Activated CD4-positive, CD25-positive, alpha-beta regulatory T cell treated with anti-CD3 and anti-CD28 coated beads, Interleukin-2, amount 50 U/mL, for 24 hours (primary cell): Measurements from ENCODE around the gene KCNK16.

Experiments used
- ATAC-seq, 2 donors: fragments of 150-1000 bp; cut with Tn5 transposase; one replicate each; pipeline ENCODE4 v1.10.0; 2021; ENCODE audit warnings: mild to moderate bottlenecking in 1 of 2, moderate library complexity in 1 of 2

The KCNK16 gene

DNA sequence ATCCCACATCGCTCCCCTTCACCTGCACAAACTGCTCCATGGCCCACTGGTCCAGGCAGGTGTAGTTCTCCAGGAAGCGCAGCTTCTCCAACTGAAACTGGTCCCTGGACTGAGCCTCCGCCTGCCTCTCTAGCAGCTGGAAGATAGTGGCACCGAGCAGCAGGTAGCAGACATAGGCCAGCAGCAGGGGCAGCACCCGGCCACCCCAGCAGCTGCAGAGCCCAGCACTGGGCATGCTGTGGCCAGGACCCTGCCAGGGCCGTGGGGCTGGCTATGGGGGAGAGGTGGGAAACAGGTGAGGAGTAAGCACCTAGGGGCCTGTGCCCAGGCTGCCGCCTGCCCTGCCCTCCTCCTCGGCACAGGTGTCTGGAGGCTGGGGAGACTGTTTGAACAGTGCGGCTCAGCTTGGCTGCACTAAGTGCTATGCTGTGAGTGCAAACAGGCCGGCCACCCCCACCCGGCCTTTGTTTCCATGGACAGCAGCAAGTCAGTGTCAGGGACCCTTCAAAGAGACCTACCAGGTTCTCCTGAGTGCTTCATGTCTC, at the start of gene KCNK16:
Gene KCNK16 (minus strand): TSS at position 397 of the 545 bp plus-strand sequence. CDS start 162 bp downstream, at position 235.
- ATAC-seq = no peak

DNA sequence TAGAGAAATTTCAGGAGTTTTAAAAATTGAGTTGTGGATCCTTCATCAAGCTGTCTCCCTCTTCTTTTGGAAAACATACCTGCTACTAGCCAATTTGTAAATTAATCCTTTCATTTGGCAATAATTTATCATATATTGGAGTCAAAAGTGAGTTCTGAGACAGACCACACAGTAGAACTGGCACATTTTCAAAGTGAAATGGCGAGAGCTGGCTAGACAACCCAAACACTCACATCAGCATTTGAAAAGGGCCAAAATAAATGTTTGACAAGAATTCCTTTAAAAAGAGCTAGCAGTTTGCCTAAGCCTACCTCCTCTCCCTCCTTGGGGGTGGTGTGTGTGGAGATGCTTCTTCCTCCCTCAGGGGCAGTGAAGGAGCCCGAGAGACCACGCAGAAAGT, 47.9 kb upstream of the KCNK16 start:
- ATAC-seq = no peak

DNA sequence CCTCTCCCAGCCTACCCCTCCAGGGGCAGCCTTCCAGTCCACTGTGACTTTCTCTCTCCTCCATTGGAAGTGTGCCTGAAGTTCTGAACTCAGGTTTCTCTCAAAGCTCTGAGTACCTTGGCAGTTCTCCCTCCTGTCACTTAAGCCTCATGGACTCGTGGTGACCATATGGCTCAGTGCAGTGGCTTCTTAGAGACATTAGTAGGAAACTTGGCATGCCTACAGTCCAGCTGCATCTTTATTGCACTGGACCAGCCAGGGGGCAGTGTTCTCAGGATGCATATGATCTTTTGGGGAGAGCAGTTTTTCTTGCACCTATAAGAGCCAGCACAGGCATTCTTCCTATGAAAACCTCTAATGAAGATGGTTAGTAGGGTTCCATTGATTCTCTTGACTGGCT, 47.5 kb upstream of the KCNK16 start:
- no peak for ATAC-seq

DNA sequence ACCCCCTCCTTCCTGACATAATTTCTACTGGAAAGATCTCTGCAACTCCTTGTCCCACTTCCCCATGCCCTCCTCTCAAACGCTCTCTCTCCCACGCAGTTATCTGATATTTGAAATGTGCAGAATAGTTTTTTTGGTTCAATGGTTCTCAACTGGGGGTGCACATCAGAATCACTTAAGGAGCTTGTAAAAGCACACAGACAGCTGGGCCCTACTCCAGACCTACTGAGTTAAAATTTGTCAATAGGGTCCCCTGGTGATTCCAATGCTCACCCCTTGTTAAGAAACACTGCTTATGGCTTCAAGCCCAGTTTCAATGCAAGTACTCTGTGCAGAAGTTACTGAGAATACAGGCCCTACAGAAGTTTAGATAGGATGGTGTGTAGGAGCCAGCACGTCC, 45.2 kb upstream of the KCNK16 start:
- ATAC-seq = no peak

DNA sequence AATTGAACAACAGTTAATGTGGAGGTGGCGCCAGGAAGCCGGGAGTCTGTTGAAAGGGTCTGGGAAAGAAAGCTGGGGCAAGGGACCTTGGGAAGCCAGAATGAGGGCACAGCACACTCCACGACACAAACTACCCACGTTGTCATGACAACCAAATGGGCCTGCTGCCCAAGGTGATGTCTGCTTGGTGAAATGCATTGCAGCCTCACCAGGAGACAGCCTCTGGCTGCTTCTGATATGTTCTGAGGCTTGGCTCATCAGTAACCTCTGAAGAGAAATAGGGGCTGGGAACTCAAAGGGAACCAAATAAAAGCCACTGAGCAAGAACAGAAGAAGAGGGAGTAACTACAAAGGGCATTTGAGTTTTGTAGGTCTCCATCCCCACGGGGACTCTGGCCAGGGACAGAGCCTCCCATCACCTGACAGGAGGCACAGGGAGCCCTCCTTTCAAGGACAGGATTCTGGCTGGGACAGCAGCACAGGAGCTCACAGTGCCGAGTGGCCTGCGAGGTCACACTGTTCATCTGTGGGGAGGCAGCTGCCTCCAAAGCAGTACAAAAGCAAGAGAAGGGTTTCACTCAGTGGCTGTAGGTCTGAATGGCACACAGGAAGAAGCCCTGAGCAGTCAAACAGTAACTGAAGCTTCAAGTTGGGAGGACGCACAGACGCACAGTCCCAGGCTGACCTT, 44.6 kb upstream of the KCNK16 start:
- ATAC-seq = no peak

DNA sequence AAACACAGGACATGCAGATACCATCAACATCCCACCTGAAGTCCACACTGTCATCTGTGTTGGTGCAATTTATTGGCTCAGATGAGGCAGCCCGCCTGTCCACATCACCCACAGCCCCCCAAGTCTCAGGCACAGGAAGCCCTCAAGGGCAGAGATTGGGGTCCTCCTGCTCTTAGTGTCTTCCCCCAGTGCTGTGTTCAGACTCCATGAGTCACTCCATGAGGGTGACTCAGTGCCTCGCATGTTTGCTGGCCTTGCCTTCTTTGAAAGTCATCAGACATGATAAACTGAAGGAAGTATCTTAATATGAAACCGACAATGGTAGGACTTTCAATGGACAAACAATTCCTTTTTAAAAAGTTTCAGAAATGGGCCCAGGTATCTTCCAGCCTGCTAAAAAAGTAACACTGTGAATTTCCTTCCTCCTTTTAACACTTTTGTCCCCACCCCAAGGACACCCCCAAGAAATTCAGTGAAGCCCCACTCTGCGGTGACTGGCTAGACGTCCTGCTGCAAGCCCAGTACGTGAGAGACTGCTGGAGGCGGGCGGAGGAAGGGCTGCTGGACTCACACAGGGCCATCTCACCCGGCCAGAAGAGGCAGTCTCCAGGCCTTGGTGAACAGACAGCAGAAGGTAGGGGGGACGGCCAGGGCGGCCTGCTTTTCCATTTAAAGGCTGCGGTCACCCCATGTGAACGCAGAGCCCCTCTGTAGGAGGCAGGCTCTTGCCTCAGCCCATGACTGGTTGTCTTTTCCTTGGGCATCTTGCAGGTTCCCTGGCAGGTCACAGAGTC, 43.0 kb upstream of the KCNK16 start:
- ATAC-seq = no peak

DNA sequence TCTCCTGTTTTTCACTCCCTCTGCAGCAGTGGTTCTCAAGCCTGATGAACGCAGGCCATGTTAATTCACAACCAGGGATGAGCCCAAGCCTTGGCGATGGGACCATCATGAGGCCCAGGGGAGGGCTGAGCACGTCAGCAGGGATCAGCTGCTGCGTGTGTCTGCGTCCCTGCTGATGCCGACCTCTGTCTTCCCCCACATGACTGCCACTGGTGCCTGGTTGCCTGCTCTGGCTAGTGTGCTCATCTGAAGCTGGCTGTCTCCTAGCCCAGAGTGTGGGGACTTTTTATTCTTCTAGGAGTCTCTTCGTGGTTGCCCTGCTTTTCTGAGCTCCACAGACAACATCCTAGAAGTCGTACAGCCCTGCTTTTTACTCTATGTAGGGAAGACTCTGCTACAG, 40.8 kb upstream of the KCNK16 start:
- ATAC-seq = no peak

DNA sequence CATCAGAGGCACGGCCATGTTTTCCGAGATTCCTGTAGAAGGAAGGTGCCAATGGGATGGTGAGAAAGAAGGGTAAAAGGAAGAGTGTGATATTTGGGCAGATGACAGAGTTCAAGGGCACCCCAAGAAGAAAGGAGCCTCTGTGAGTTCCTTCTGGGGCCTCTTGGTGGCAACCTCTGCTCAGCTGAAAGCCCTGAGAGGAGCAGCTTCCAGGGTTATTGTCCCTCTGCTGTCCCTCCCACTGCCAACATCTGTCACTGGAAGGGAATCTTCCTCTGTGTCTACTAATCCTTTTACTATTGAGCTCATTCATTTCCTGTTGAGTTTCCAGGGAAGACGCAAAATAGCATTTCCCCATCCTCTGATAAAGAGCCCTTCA, 40.0 kb upstream of the KCNK16 start:
- ATAC-seq = no peak

DNA sequence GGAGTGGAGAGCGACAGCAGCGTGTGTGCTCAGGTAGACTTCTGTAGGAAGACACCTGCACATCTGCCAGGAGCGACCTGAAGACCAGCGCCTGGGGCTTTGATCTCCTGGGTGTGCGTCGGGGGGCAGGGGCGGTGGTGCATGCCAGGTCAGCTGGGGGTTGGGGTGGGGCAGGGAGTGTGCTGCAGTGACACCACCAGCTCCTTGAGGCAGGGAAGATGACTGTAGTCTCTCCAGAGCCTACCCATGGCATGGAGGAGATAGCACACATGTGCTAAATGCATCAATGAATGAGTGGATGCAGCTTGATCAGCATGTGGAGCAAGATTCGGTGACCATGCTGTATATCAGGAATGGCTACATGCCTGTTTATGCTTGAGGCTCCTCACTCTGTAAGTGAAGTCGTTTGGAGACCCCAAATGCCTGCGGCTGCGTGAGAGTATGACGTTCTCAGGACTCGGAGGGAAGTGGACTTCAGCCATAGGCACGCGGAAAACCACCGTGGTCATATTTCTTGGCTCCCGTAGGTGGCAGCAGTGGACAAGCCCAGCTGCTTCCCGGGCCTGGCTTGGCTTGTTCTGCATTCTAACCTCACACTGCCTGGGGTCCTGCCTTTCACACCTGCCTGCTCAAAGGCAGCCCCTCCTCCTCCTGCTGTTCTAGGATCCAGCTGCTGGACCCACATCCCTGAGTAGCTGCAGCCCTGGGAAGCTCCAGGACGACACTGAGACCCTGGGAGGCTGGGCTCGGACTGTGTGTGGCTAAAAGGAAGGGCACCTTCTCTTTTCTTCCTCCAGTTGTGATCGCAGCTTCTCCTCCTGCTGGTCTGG, 39.4 kb upstream of the KCNK16 start:
- ATAC-seq = peak in 1 of 2 donors; percentile 51

DNA sequence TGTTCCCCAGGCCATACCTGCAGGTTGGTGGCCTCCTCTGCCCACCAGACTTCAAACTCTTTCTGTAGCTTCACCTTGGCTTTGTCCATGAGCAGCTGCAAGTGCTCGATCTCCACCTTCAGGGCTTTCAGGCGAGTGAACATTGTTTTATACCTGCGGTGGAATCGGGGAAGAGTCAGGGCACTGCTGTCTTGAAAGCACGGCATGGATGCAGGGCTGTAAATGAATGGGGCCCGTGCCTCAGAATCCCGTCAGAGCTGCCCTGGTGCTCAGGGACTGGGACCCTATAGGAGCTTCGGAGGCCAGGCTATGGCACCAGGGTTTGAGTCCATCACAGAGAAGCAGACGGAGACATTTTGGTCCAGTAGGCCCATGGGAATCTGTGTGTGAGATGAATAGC, 37.9 kb upstream of the KCNK16 start:
- no peak for ATAC-seq

DNA sequence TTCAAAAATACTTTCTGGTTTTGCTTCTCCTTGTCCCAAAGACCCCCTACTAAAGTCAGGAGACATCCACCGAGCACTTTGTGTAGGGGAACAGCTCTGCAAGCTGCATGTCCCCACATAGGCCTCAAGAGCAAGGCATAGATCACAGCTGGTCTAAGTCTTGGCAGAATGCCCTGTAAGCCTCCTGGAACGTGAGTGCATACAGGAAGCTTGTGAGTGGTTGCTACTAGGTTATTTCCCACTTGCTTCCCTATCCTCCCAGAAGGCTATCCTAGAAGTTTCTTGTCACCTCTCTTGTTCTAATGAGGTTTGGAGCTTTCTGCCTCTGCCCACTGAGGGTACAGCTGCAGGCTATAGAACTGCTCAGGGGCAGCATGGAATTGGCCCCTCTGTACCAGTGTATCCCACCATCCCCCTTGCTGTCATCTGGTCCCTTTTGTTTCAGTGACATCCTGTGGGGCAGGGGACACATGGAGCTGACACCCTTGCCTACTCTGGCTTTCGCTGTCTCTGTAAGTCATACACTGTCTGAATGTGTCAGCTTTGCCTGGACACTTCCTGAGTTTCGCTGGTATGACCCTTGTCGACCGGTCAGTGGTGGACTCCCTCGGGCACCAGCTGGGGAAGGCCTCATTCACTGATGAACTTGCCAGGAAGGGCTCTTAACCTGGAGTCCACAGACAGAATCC, 35.6 kb upstream of the KCNK16 start:
- no peak for ATAC-seq

DNA sequence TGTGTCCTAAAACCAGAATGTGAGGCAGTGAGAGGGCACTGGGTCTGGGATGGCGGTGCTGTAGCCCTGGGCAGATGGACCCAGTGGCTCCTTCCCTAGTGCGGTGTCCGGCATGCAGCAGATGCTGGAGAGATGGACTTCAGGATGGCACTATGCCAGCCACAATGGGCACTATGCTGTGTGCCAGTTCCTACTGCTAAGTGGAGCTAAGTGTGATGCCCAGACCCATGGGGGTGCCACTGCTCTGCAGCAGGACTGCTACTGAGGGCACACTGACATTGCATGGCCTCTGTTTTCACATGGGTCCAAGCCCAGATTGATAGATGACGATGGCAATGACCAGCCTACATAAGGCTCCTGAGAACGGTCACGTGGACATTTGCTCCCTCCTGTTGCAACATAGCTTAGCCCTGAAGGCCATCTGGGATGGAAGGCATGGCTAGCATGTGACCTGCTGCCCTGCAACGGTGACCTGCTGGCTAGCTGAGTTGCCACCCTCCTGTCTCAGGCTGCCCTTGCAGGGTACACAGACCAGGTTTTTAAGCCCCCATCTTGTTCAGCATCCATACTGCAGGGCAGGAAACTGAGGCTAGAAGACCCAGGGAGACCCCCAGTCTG, 31.3 kb upstream of the KCNK16 start:
- ATAC-seq = no peak

DNA sequence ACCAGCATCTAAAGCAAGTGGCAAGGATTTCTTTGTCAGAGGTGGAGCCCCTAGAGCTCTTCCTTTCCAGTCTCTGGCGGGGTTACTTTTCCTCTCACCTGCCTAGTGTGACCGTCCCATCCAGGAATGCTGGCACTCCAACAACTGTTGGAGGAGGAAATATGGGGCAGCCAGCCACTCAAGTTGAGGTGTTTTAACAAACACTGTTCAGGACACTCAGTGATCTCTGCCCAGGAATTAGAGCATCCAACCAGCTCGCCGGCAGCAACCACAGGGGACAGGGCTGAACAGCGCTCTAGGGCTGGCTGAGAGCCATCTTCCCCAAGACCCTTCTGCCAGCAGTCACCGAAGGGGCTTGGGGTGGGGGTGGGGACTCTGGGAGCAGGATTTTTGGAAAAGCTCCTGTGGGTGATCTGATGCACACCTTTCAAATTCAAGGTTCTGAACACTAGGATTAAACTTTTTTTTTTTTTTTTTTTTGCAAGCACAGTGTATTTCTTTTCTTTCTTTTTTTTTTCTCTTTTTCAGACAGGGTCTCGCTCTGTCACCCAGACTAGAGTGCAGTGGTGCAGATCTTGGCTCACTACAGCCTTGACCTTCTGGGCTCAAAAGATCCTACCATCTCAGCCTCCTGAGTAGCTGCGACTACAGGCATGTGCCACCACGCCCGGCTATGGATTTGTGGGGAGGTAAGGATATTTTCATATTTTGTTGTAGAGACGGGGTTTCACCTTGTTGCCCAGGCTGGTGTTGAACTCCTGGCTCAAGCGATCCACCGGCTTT, 28.4 kb upstream of the KCNK16 start:
- ATAC-seq = no peak

DNA sequence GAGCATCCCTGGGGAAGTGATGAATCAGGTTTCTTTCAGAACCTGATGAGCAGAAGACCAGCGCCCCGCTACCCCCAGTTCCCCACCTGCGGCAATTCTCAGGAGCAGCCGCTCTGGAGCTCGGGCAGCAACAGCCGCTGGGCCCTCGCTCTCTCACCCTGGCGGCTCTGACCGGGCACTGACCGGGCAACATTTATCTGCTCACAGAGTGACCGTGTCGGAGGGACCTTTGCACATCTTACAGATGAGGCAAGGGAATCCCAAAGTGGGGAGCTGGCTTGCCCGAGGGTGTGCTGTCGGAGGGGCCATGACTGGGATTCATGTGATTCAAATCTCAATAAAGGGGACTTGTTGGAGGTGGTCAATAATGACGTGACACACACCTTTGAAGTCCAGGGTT, 26.2 kb upstream of the KCNK16 start:
- ATAC-seq = no peak

DNA sequence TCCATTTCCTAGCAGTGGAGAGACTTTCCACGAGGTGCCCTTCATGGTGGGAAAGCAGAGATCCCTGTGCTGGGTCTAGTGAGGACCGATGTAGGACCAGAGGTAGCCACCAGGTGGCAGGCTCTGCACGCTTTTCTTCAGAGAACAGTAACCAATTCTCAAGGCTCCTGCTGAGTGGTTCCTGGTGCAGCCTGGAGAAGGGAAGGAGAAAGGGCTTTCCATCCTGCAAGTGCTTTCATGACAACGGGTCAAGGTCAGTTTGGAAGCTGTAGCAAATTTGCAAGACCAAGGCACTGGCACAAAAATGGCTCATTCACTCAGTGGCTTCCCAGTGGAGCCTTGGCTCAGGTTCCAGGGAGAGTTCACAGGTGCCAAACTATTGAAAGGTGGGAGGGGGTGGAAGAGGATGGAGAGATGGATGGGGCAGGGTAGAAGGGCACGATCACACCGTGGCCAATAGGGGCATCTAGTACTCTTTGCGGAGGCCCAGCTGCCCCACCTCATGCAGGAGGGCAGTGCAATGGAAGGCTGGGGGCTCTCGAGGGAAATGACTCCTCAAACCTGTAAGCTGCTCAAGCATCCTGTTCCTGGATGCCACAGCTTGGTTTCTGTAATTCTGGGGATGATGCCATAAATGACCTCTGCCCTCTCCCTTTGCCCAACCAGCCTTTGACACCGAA, 25.5 kb upstream of the KCNK16 start:
- ATAC-seq = peak in 1 of 2 donors; percentile 36

DNA sequence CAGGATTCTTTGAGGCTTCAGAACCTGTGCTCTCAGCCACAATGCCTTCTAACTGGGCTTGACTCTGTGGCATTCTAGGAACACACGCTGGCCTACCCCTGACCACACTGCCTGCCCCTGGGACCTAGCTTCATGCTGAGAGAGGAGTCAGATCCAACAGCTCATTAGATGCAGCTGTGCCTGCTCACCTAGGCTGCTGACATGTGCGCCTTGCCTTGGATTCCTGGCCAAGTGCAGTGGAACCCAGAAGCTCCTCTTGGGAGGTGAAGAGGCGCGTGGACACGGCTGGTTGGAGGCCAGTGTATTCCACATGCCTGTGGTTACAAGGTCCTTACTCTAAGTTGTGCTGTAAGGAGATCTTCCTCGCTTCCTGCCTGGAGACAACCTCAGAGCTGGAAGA, 24.7 kb upstream of the KCNK16 start:
- no peak for ATAC-seq

DNA sequence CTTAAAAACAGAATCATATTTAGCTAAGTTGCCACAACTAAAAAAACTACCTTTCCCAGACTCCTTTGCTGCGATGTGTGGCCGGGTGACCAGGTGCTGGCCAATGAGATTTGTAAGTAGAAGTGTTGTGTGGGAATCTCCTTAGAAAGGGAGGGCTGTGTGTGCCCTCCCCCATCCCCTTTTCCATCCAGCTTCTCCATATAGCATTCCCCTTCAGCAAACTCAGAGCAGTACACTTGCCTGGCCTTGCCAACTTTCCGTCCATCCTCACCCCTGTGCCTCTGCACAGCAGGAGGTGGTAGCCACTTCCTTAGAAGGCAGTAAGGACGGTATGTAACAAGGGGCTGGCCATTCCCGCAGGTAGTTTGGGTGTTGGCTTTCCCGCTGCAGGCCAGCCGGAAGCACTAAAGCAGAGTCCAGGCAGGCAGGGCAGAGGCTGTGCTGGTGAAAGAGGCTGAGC, 22.3 kb upstream of the KCNK16 start:
- no peak for ATAC-seq

DNA sequence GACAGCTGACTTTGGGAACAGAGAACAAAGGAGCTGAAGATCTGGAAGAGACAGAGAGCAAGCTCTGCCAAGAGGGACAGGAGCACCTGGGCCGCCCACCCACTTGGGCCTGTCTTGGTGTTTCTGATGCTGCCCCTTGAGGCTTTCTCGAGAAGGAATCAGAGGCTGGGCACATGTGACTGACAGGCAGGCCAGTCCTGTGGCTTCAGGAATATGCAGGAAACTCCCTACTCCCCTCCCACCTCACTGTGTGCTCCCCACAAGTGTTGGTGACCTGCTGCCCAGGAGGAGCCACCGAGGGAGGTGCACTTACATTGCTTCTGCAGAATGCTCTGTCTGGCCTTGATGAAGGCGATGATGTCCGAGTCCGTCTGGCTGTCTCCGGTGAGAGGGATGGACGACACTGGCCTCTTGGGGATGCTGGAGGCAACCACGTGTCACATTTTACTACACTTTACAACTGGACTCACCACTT, 20.9 kb upstream of the KCNK16 start:
- ATAC-seq = no peak

DNA sequence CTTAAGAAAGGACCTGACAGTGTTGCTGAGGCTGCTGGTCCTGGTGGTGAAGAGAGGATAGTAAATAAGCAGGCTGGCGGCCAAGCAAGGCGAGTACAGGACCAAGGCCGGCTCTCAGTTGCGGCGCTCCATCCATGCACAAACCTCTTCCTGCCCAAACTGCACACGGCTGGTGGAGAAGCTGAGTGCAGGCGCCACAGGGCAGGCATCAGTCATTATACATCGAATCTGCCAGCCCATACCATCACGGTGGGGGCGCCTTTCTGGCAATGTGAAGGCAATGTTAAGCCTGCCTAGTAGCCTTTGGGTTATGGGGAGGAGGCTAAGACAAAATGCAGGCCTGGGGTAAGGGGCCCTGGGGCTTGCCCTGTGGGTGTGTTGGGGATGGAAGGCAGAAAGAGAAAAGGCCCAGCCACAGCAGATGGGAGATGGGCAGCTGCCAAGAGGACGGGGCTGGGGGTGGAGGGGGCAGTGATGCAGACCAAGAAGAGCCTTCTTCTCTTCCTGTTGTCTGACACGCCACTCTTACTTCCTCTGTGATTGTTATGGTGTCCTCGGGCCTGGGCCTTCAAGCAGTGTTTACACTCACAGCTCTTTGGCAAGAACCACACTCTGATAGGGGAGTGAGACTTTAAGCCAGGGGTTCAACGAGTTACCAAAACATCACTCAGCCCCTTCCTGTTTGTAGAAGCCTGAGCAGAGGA, 20.3 kb upstream of the KCNK16 start:
- ATAC-seq = no peak

DNA sequence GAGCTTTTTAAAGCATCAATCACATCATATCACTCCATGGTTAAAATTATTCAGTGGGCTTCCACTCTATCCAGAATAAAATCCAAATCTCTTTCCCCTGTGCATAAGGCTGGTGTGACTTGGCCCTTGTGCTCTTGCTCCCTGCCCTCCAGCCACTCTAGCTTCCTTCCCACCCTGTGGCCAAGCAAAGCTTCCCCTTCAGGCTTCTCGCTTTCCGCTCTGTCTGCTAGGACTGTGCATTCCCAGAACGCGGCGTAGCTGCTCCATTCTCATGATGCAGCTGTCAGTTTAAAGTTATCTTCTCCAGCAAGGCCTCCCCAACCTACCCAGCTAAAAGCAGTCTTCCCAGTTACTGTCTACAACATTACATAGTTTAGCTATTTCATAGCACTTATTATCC, 19.4 kb upstream of the KCNK16 start:
- no peak for ATAC-seq
